HCT116 (cell line): ENCODE results near the gene MDFIC2.

Experiments used
- CTCF ChIP-seq, 3 experiments: fragments of 200-600 bp in 1 of 3; sonication (generic) in 1 of 3; IDR thresholded peaks in 2 of 3; conservative IDR thresholded peaks in 1 of 3; 2 replicates each; pipeline ENCODE4 v1.5.1; 2012 to 2017; ENCODE audit warnings: low read depth in 2 of 3, low read length in 2 of 3, antibody characterized with exemption in 1 of 3, borderline replicate concordance in 1 of 3, control low read depth in 1 of 3, mild to moderate bottlenecking in 1 of 3, mixed read lengths in 1 of 3, mixed run types in 1 of 3, moderate library complexity in 1 of 3; ENCODE audit not compliant: insufficient read depth in 1 of 3
- EGR1 ChIP-seq: IDR thresholded peaks from 2 replicates; pipeline ENCODE4 v1.6.1; 2012; ENCODE audit warnings: low read depth
- EZH2 ChIP-seq: fragments of 200-600 bp; sonication (generic); IDR thresholded peaks from 2 replicates; pipeline ENCODE4 v1.6.1; 2017; ENCODE audit warnings: antibody characterized with exemption, mixed run types
- EZH2phosphoT487 ChIP-seq: fragments of 200-600 bp; IDR thresholded peaks from 2 replicates; pipeline ENCODE4 v1.6.1; 2018; ENCODE audit warnings: antibody characterized with exemption, borderline replicate concordance
- POLR2A ChIP-seq: IDR thresholded peaks from 2 replicates; pipeline ENCODE4 v1.7.0; 2011; ENCODE audit warnings: borderline replicate concordance; ENCODE audit not compliant: insufficient read depth, insufficient read length; ENCODE audit errors: extremely low read depth
- RAD21 ChIP-seq: IDR thresholded peaks from 2 replicates; pipeline ENCODE4 v1.6.1; 2012; ENCODE audit warnings: low read depth, mild to moderate bottlenecking
- REST ChIP-seq: IDR thresholded peaks from 2 replicates; pipeline ENCODE4 v1.6.1; 2012; ENCODE audit warnings: low read depth
- ZNF274 ChIP-seq: fragments of 200-500 bp; sonication (Bioruptor generic); IDR thresholded peaks from 2 replicates; pipeline ENCODE4 v1.6.1; 2014; ENCODE audit warnings: mild to moderate bottlenecking, low read depth, low read length, inconsistent platforms

- TF ChIP-seq EZH2phosphoT487 = no peak
- TF ChIP-seq REST = no peak
- TF ChIP-seq POLR2A = no peak
- no peak for TF ChIP-seq EZH2
- no peak for TF ChIP-seq CTCF (IDR thresholded peaks at IDR 0.05 in 2 of 3, conservative IDR thresholded peaks at IDR 0.05 in 1 of 3; ENCODE audit: borderline replicate concordance in 1 of 3, insufficient read depth in 1 of 3, low read depth in 2 of 3, low read length in 2 of 3)
- no peak for TF ChIP-seq EGR1
- no peak for TF ChIP-seq RAD21
- no peak for TF ChIP-seq ZNF274
Observed at GRCh38 chr3:70309591-70309990, 2.8 kb downstream of the MDFIC2 start.
